Neural cell (in vitro differentiated cells): ENCODE measurements around the gene NUP58.

Source experiments
- CTCF ChIP-seq: fragments of 450-650 bp; IDR thresholded peaks from 2 replicates; pipeline ENCODE4 v1.5.1; 2014; ENCODE audit warnings: antibody characterized with exemption, mild to moderate bottlenecking, moderate library complexity; ENCODE audit not compliant: poor library complexity, severe bottlenecking
- EP300 ChIP-seq: fragments of 450-650 bp; conservative IDR thresholded peaks from 2 replicates; pipeline ENCODE4 v1.6.1; 2014; ENCODE audit warnings: antibody characterized with exemption, mild to moderate bottlenecking, moderate library complexity; ENCODE audit not compliant: poor library complexity, severe bottlenecking
- EZH2 ChIP-seq: fragments of 200-600, 300-800 bp; shearing (Covaris generic), sonication (generic); IDR thresholded peaks from 2 replicates; pipeline ENCODE4 v1.6.1; 2014; ENCODE audit warnings: antibody characterized with exemption, low read length, borderline replicate concordance, mild to moderate bottlenecking; ENCODE audit not compliant: insufficient read depth, poor library complexity, severe bottlenecking
- POLR2AphosphoS5 ChIP-seq: IDR thresholded peaks from 2 replicates; pipeline ENCODE4 v1.6.1; 2012
- REST ChIP-seq: IDR thresholded peaks from 2 replicates; pipeline ENCODE4 v1.6.1; 2012; ENCODE audit warnings: borderline replicate concordance
- SMC3 ChIP-seq: fragments of 450-650 bp; conservative IDR thresholded peaks from 2 replicates; pipeline ENCODE4 v1.6.1; 2014; ENCODE audit warnings: antibody characterized with exemption, mild to moderate bottlenecking, moderate library complexity; ENCODE audit not compliant: poor library complexity

GRCh38 chr13:25347151-25347550 lies 45.7 kb downstream of the NUP58 start:
- TF ChIP-seq EZH2 (no peak), POLR2AphosphoS5 (no peak), SMC3 (no peak), EP300 (no peak), REST (no peak), CTCF (no peak)
